HEK293 (cell line): ENCODE data around the gene POU2AF3.

Experiments used
- CTCF ChIA-PET: fragments of 350-600 bp; formaldehyde crosslinking; extraction: SDS; loops from one replicate; lab custom pipeline; 2021; ENCODE audit warnings: antibody characterized with exemption; lab: Yijun Ruan, JAX
- POLR2A ChIA-PET: fragments of 300-600 bp; formaldehyde crosslinking; extraction: SDS; loops from one replicate; lab custom pipeline; 2020; ENCODE audit warnings: antibody characterized with exemption, inconsistent platforms; lab: Yijun Ruan, JAX
- H3K27ac ChIP-seq: fragments of 200-500 bp; sonication (Bioruptor generic); 2 replicates; pipeline ENCODE4 v1.5.1; 2014; ENCODE audit warnings: low read depth, low read length, control low read depth, inconsistent platforms; ENCODE audit errors: extremely low read depth
- H3K36me3 ChIP-seq, 2 experiments: fragments of 200-500 bp in 1 of 2; sonication (Bioruptor generic) in 1 of 2; 1 replicate in 1 of 2; 2 replicates in 1 of 2; pipeline ENCODE4 v1.5.1; 2014 to 2017; ENCODE audit warnings: inconsistent platforms in 2 of 2, low read length in 2 of 2; ENCODE audit not compliant: control insufficient read depth in 2 of 2, insufficient read depth in 1 of 2
- H3K4me1 ChIP-seq: fragments of 200-500 bp; sonication (Bioruptor generic); 2 replicates; pipeline ENCODE4 v1.5.1; 2014; ENCODE audit warnings: mild to moderate bottlenecking, low read length, inconsistent platforms; ENCODE audit not compliant: control insufficient read depth, insufficient read depth
- H3K4me3 ChIP-seq: 2 replicates; pipeline ENCODE4 v1.5.1; 2011; ENCODE audit warnings: low read depth, mild to moderate bottlenecking, control low read depth, low read length, moderate library complexity
- H3K9me3 ChIP-seq: fragments of 200-500 bp; sonication (Bioruptor generic); 2 replicates; pipeline ENCODE4 v1.5.1; 2014; ENCODE audit warnings: low read depth, low read length, inconsistent platforms; ENCODE audit not compliant: control insufficient read depth, insufficient read depth
- CTCF ChIP-seq: fragments of 450-650 bp; formaldehyde crosslinking; IDR thresholded peaks from 2 replicates; pipeline ENCODE4 v1.5.1; 2016; ENCODE audit warnings: missing biosample characterization, missing genetic modification characterization
- HOXC10 ChIP-seq: sonication (generic); formaldehyde crosslinking; IDR thresholded peaks from 2 replicates; pipeline ENCODE4 v1.8.1; 2023; ENCODE audit warnings: mild to moderate bottlenecking, missing genetic modification reagents
- PRDM10 ChIP-seq: fragments of 450-650 bp; formaldehyde crosslinking; IDR thresholded peaks from 2 replicates; pipeline ENCODE4 v1.5.1; 2016; ENCODE audit warnings: missing biosample characterization, missing genetic modification characterization
- REPIN1 ChIP-seq: fragments of 450-650 bp; formaldehyde crosslinking; IDR thresholded peaks from 2 replicates; pipeline ENCODE4 v1.5.1; 2017; ENCODE audit warnings: missing biosample characterization, missing genetic modification characterization, low read depth
- WT1 ChIP-seq: fragments of 450-650 bp; formaldehyde crosslinking; IDR thresholded peaks from 2 replicates; pipeline ENCODE4 v1.5.1; 2016; ENCODE audit warnings: missing biosample characterization, missing genetic modification characterization
- ZBTB48 ChIP-seq: fragments of 450-650 bp; formaldehyde crosslinking; IDR thresholded peaks from 2 replicates; pipeline ENCODE4 v1.5.1; 2016; ENCODE audit warnings: missing biosample characterization, missing genetic modification characterization
- ZFP3 ChIP-seq: fragments of 450-650 bp; formaldehyde crosslinking; IDR thresholded peaks from 2 replicates; pipeline ENCODE4 v1.5.1; 2016; ENCODE audit warnings: low read depth, missing biosample characterization, missing genetic modification characterization
- ZNF112 ChIP-seq: fragments of 450-650 bp; formaldehyde crosslinking; IDR thresholded peaks from 2 replicates; pipeline ENCODE4 v1.5.0; 2017; ENCODE audit warnings: missing biosample characterization, missing genetic modification characterization
- ZNF140 ChIP-seq: fragments of 450-650 bp; formaldehyde crosslinking; IDR thresholded peaks from 2 replicates; pipeline ENCODE4 v1.5.1; 2016; ENCODE audit warnings: missing biosample characterization, missing genetic modification characterization
- ZNF146 ChIP-seq: fragments of 450-650 bp; formaldehyde crosslinking; IDR thresholded peaks from 2 replicates; pipeline ENCODE4 v1.5.1; 2016; ENCODE audit warnings: missing biosample characterization, missing genetic modification characterization
- ZNF18 ChIP-seq: fragments of 450-650 bp; formaldehyde crosslinking; IDR thresholded peaks from 2 replicates; pipeline ENCODE4 v1.5.1; 2016; ENCODE audit warnings: missing biosample characterization, missing genetic modification characterization
- ZNF24 ChIP-seq: fragments of 450-650 bp; formaldehyde crosslinking; IDR thresholded peaks from 2 replicates; pipeline ENCODE4 v1.5.1; 2016; ENCODE audit warnings: missing biosample characterization, missing genetic modification characterization
- ZNF248 ChIP-seq: fragments of 450-650 bp; formaldehyde crosslinking; IDR thresholded peaks from 2 replicates; pipeline ENCODE4 v1.5.1; 2017; ENCODE audit warnings: missing biosample characterization, missing genetic modification characterization
- ZNF350 ChIP-seq: fragments of 450-650 bp; formaldehyde crosslinking; IDR thresholded peaks from 2 replicates; pipeline ENCODE4 v1.5.0; 2017; ENCODE audit warnings: missing biosample characterization, mild to moderate bottlenecking, missing genetic modification characterization
- ZNF366 ChIP-seq: fragments of 450-650 bp; formaldehyde crosslinking; conservative IDR thresholded peaks from 2 replicates; pipeline ENCODE4 v1.5.1; 2016; ENCODE audit warnings: missing biosample characterization, missing genetic modification characterization
- ZNF37A ChIP-seq: fragments of 450-650 bp; IDR thresholded peaks from 2 replicates; pipeline ENCODE4 v1.5.1; 2018; ENCODE audit warnings: missing biosample characterization, missing genetic modification characterization
- ZNF416 ChIP-seq: fragments of 450-650 bp; formaldehyde crosslinking; IDR thresholded peaks from 2 replicates; pipeline ENCODE4 v1.5.1; 2016; ENCODE audit warnings: missing biosample characterization, missing genetic modification characterization
- ZNF449 ChIP-seq: fragments of 450-650 bp; formaldehyde crosslinking; IDR thresholded peaks from 2 replicates; pipeline ENCODE4 v1.5.1; 2017; ENCODE audit warnings: missing biosample characterization, mild to moderate bottlenecking, missing genetic modification characterization, moderate library complexity
- ZNF571 ChIP-seq: fragments of 450-650 bp; formaldehyde crosslinking; IDR thresholded peaks from 2 replicates; pipeline ENCODE4 v1.5.0; 2017; ENCODE audit warnings: missing biosample characterization, missing genetic modification characterization
- ZNF626 ChIP-seq: fragments of 450-650 bp; sonication (Bioruptor Pico); formaldehyde crosslinking; IDR thresholded peaks from 2 replicates; pipeline ENCODE4 v1.5.1; 2018; ENCODE audit warnings: missing biosample characterization, missing genetic modification characterization, inconsistent platforms
- ZNF701 ChIP-seq: fragments of 450-650 bp; formaldehyde crosslinking; IDR thresholded peaks from 2 replicates; pipeline ENCODE4 v1.5.1; 2016; ENCODE audit warnings: missing biosample characterization, missing genetic modification characterization

Gene POU2AF3

GRCh38 chr11:111352935-111353710 lies 54.8 kb downstream of the POU2AF3 start (continued):
- no peak for TF ChIP-seq PRDM10 (tag by site-specific recombination)

GRCh38 chr11:111353776-111354600 lies 55.6 kb downstream of the POU2AF3 start:
- no peaks in the 10 kb centered on the region for H3K36me3 ChIP-seq
- POLR2A ChIA-PET, result no interaction called here
- H3K27ac ChIP-seq, result no peak overlapping the region
- CTCF ChIA-PET, result no interaction called here
- H3K4me3 ChIP-seq, result no peak overlapping the region
- H3K4me1 ChIP-seq, result no peaks in the 10 kb centered on the region
- no peaks in the 10 kb centered on the region for H3K9me3 ChIP-seq
- no peak for TF ChIP-seq ZNF416 (tag by site-specific recombination)
- no peak for TF ChIP-seq REPIN1
- TF ChIP-seq ZNF24 (tag by site-specific recombination), result no peak
- no peak for TF ChIP-seq HOXC10 (CRISPR knock-in tag)
- TF ChIP-seq ZNF248, result no peak
- TF ChIP-seq ZNF701 (tag by site-specific recombination), result no peak
- TF ChIP-seq ZNF366, result peak; percentile 40

GRCh38 chr11:111354601-111354891 lies 56.2 kb downstream of the POU2AF3 start:
- no peaks in the 10 kb centered on the region for H3K36me3 ChIP-seq
- no peak overlapping the region for H3K27ac ChIP-seq
- CTCF ChIA-PET, result no interaction called here
- H3K9me3 ChIP-seq, result no peaks in the 10 kb centered on the region
- POLR2A ChIA-PET, result no interaction called here
- H3K4me1 ChIP-seq, result no peaks in the 10 kb centered on the region
- no peak overlapping the region for H3K4me3 ChIP-seq
- TF ChIP-seq WT1 (no peak), ZNF140 (tag by site-specific recombination) (no peak), ZNF449 (tag by site-specific recombination) (no peak), ZNF146 (tag by site-specific recombination) (no peak), ZNF112 (tag by site-specific recombination) (no peak), ZNF18 (tag by site-specific recombination) (no peak), ZNF626 (tag by site-specific recombination) (no peak), ZNF571 (tag by site-specific recombination) (no peak), ZFP3 (tag by site-specific recombination) (no peak), CTCF (tag by site-specific recombination) (no peak), ZNF37A (no peak), ZNF350 (no peak), ZBTB48 (tag by site-specific recombination) (no peak)
